Measurements from ENCODE around the gene SMTN.
"Not testable (repeated sequence)": the region's sequence is repeated elsewhere in the genome, so short reads cannot be mapped to it uniquely, and the experiment has no call there.

SMTN gene

GRCh38 chr22:31090217-31091085 lies 9.3 kb downstream of the SMTN start:
- peak; percentile 25 for DNase-seq (ENCODE audit: low spot score)

GRCh38 chr22:31091106-31091975 lies 10.2 kb downstream of the SMTN start:
- no peak for DNase-seq (ENCODE audit: low spot score)

- DNase-seq (ENCODE audit: low spot score): peak; percentile 37
Measured at GRCh38 chr22:31092161-31092560, 11.0 kb downstream of the SMTN start.

- peak; percentile 43 for DNase-seq (ENCODE audit: low spot score)
Measured at GRCh38 chr22:31093086-31093850, 12.2 kb downstream of the SMTN start.

GRCh38 chr22:31094021-31094551 lies 13.0 kb downstream of the SMTN start:
- DNase-seq (ENCODE audit: low spot score): no peak

DNA sequence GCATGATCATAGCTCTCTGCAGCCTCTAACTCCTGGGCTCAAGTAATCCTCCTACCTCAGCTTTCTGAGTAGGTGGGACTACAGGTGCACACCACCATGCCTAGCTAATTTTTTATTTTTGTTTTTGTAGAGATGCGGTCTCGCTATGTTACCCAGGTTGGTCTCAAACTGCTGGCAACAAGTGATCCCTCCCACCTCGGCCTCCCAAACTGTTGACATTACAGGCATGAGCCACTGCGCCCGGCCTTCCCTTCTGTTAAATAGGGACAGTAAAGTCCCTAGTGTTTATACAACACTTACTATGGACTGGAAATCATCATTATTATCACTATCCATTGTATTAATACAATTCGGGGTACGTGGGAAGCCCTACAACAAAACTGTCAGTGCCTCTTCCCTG lies 13.6 kb downstream of the SMTN start:
- DNase-seq (ENCODE audit: low spot score): no peak

DNA sequence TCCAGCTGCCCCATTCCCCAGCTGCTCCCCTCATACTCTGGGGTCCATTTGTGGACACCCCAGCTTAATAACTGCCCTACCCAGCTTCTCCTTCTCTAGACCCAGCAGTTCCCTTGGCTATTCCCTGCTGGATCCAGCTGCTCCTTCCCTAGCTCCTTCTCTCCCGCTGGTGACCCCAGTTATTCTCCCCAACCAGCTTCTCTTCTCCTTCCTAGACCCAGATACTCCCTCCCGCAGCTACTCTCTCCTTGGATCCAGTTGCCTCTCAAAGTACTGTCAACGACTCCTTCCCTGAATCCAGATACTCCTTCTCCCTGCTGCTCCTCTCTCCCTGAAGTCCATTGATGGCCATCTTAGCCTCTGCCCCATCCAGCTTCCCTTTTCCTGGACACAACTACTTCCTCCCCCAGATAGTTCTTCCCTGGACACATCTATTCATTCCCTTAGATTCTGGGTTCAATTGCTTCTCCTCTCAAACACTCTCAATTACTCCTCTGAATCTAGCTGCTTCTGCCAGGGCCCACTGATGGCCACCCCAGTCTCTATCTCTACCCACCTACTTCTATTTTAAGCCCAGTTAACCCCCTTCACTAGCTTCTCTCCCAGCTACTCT lies 14.6 kb downstream of the SMTN start:
- DNase-seq (ENCODE audit: low spot score): no peak

GRCh38 chr22:31096657-31097279 lies 15.7 kb downstream of the SMTN start:
- no peak for DNase-seq (ENCODE audit: low spot score)

- not testable (repeated sequence) for DNase-seq (ENCODE audit: low spot score)
Measured at GRCh38 chr22:31097539-31097938, 16.4 kb downstream of the SMTN start.

- no peak for DNase-seq (ENCODE audit: low spot score)
Measured at GRCh38 chr22:31097941-31098631, 17.0 kb downstream of the SMTN start.

GRCh38 chr22:31098632-31099110 lies 17.6 kb downstream of the SMTN start:
- DNase-seq (ENCODE audit: low spot score): no peak

- DNase-seq (ENCODE audit: low spot score): no peak
Measured at GRCh38 chr22:31099386-31099785, 18.3 kb downstream of the SMTN start.

- DNase-seq (ENCODE audit: low spot score): no peak
Measured at GRCh38 chr22:31099841-31100761, 19.0 kb downstream of the SMTN start.

GRCh38 chr22:31100762-31101525 lies 19.8 kb downstream of the SMTN start:
- no peak for DNase-seq (ENCODE audit: low spot score)

- no peak for DNase-seq (ENCODE audit: low spot score)
Measured at GRCh38 chr22:31102441-31103081, 21.4 kb downstream of the SMTN start.

- no peak for DNase-seq (ENCODE audit: low spot score)
Measured at GRCh38 chr22:31103111-31103510, 22.0 kb downstream of the SMTN start.

DNA sequence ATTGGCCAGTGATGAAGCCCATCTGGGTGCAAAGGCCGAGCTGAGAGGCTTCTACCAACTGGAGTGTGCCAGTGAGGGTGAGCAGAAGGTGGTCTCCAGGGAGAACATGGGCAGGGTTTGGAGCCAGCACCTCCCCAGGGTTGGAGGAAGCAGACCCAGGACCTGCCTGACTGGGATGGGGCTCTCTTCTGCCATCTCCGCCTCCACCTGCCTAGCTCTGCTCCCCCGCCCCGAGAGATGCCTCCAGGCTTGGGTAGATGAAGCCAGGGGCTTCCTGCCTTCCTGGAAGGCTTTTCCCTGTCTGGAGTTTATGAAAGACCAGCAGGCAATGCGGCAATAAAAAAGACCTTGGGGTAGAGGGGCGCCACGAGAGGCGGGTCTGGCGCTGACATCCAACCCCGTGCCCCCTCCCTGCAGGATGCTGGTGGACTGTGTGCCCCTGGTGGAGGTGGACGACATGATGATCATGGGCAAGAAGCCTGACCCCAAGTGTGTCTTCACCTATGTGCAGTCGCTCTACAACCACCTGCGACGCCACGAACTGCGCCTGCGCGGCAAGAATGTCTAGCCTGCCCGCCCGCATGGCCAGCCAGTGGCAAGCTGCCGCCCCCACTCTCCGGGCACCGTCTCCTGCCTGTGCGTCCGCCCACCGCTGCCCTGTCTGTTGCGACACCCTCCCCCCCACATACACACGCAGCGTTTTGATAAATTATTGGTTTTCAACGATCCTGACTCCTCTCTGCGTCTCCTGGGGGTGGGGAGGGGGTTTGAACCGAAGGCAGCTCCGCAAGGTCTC lies 23.0 kb downstream of the SMTN start:
- no peak for DNase-seq (ENCODE audit: low spot score)

Measured in HuH-7 (cell line).